Effector memory CD4-positive, alpha-beta T cell (primary cell): Measurements from ENCODE around the gene GALNT9.
"Not testable (repeated sequence)": the region's sequence is repeated elsewhere in the genome, so short reads cannot be mapped to it uniquely, and the experiment has no call there.

Experiments
- DNase-seq, 3 donors: peaks; one replicate each; pipeline ENCODE4 v3.0.0-alpha.2; 2020
- H3K27ac ChIP-seq: 2 replicates; pipeline ENCODE4 v1.7.0; 2013; ENCODE audit warnings: mild to moderate bottlenecking, low read length, moderate library complexity; ENCODE audit not compliant: insufficient read depth, poor library complexity, severe bottlenecking
- H3K27me3 ChIP-seq: replicated peaks from 2 replicates; pipeline ENCODE4 v1.7.0; 2013; ENCODE audit warnings: mild to moderate bottlenecking, low read length; ENCODE audit not compliant: insufficient read depth, control insufficient read depth, poor library complexity, severe bottlenecking
- H3K36me3 ChIP-seq: 2 replicates; pipeline ENCODE4 v1.7.0; 2013; ENCODE audit warnings: mild to moderate bottlenecking, low read length, moderate library complexity; ENCODE audit not compliant: control insufficient read depth, insufficient read depth
- H3K4me1 ChIP-seq: 2 replicates; pipeline ENCODE4 v1.7.0; 2013; ENCODE audit warnings: low read length, mild to moderate bottlenecking; ENCODE audit not compliant: control insufficient read depth, insufficient read depth, poor library complexity, severe bottlenecking
- H3K4me3 ChIP-seq: 2 replicates; pipeline ENCODE4 v1.7.0; 2013; ENCODE audit warnings: low read length, low read depth, mild to moderate bottlenecking; ENCODE audit not compliant: insufficient read depth, poor library complexity, severe bottlenecking
- H3K9me3 ChIP-seq: 2 replicates; pipeline ENCODE4 v1.7.0; 2013; ENCODE audit warnings: mild to moderate bottlenecking, low read length, moderate library complexity; ENCODE audit not compliant: control insufficient read depth

GALNT9 gene

DNA sequence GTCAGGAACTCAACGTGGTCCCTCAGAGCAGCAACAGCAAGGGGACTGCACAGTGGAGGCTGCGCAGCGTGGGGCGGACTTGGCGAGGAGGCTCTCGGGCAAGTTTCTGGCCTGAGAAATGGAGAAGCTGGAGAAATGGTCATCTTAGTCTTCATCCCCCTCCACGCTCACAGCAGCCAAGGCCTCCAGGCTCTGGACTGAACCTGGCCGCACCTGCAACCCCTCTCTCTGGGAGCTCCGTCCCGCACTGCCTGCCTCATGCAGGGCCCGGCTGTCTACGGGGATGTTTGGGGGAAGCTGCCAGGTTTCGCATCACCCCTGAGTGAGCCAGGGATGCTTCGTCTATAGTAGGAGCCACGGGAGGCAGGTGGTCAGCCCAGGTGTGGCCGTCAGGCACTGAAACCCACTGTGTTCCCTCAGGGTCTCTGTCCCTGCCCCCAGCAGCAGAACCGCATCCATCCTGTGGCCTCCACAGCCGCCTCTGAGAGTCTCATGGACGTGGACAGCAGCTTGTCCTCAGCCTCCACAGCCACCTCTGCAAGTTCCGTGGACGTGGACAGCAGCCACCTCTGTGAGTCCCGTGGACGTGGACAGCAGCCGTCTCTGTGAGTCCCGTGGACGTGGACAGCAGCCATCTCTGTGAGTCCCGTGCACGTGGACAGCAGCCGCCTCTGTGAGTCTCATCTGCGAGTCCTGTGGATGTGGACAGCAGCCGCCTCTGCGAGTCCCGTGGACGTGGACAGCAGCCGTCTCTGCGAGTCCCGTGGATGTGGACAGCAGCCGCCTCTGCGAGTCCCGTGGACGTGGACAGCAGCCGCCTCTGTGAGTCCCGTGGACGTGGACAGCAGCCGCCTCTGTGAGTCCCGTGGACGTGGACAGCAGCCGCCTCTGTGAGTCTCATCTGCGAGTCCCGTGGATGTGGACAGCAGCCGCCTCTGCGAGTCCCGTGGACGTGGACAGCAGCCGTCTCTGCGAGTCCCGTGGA is 29.1 kb upstream of the GALNT9 start:
- not testable (repeated sequence) for H3K4me3 ChIP-seq, H3K9me3 ChIP-seq, H3K4me1 ChIP-seq, DNase-seq, H3K27ac ChIP-seq, H3K27me3 ChIP-seq, H3K36me3 ChIP-seq

DNA sequence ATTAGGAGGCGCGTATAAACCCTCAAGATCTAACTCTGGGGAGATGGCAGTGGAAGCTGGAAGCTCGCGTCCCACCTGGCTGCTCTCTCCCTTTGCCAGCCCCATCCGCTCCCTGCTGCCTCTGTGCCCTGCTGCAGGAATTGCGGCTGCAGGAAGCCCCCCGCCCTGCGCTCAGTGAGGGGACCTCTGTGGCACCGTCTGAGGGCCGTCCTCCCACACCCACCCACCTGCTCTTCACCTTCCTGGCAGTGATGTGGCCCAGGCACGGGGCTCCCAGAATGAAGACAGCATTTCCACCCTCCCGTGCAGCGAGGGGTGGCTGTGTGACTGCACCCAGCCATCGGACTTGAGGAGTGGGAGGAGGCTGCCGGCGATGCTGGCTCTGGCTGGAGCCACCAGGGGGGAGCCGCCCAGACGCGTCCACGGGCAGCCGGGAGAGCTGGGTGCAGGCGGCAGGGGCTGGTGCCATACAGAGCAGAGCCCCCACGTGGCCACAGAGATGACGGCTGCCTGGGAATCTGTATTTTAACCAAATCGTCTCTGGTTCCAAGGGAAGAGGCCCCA is 28.3 kb upstream of the GALNT9 start:
- Histone ChIP-seq H3K4me1 (no peaks in the 10 kb centered on the region), H3K27ac (no peak overlapping the region), H3K4me3 (no peak overlapping the region), H3K9me3 (no peaks in the 10 kb centered on the region), H3K27me3 (no peaks in the 10 kb centered on the region), H3K36me3 (no peaks in the 10 kb centered on the region)
- DNase-seq, result no peak

DNA sequence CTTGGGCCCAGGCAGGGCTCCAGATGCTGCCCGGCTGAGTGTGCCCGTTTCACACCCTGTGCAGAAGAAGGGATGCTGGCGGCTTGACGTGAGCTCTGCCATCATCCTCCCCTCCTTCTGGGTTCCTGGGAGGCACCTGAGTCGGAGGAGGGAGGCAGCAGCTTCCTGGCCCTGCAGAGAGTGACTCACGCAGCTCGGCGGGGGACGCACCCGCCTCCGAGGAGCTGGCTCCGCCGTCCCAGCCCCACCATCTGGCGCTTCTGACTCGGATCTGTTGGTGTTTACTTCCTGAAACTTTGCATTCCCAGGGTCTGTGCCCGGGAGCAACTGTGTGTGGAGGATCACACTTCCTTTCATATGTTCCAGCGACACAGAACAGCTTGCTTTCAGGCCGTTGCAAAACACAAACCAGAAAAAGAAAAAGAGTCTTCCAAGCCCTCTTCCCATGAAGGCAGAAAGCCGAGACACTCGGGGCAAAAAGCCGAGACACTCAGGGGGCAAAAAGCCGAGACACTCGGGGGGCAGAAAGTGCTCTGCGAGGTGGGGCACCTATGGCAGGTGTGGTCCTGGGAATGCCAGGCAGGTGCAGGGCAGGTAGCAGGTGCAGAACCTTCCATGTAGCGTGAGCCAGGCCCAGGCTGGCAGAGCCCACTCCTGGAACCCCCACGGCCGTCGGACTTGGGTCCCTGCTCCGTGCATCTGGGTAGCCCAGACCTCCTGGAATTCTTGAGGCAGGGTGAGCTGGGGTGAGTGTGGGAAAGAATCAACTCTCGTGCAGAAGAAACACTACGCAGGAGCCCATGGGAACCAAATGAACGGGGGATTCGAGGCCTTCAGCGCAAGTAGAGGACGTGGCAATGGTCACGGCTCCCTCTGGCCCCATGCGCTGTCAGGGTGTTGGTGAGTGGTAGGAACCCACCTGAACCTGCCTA is 27.6 kb upstream of the GALNT9 start:
- H3K4me3 ChIP-seq, result no peak overlapping the region
- H3K27me3 ChIP-seq, result no peaks in the 10 kb centered on the region
- DNase-seq, result no peak
- H3K9me3 ChIP-seq, result no peaks in the 10 kb centered on the region
- no peaks in the 10 kb centered on the region for H3K4me1 ChIP-seq
- no peak overlapping the region for H3K27ac ChIP-seq
- no peaks in the 10 kb centered on the region for H3K36me3 ChIP-seq

DNA sequence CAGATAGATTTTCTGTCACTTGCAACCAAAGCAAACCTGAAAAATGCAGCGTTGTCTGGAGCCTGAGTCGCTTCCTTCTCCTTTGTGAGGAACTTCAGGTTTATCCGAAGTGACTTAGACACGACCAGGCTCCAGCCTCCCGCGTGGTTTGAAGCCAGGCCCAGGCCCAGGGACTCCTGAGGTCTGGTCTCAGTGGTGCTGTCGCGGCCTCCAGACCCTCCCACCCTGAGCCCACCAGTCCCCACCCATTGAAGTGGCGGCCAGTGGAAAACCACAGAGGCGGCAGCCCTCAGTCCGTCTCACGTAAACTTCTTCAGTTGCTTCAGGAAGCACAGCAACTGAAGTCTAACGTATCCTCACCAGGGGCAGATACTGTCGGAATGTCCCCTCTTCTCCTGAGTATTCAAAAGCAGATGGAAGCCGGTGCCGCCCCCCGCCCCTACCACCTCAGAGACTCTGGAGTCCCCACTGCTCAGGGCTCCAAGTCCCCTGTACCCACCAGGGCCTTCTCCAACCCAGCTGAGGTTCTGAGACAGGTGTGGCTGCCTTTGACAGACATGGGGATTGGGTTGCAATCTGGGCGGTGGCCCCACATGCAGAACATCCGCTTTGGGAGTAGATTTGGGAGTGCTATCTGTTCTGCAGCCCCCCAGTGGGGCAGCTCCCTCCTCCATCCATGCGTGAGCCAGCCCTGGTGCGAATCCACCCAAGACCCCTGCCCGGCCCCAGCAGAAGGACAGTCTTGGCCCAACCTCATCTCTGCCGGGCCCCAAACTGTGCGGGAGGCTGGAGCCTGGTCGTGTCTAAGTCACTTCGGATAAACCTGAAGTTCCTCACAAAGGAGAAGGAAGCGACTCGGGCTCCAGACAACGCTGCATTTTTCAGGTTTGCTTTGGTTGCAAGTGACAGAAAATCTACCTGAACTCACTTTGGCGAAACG is 26.6 kb upstream of the GALNT9 start:
- Histone ChIP-seq H3K36me3 (no peaks in the 10 kb centered on the region), H3K27ac (no peak overlapping the region), H3K4me1 (no peaks in the 10 kb centered on the region), H3K4me3 (no peak overlapping the region), H3K27me3 (no peaks in the 10 kb centered on the region), H3K9me3 (no peaks in the 10 kb centered on the region)
- no peak for DNase-seq

DNA sequence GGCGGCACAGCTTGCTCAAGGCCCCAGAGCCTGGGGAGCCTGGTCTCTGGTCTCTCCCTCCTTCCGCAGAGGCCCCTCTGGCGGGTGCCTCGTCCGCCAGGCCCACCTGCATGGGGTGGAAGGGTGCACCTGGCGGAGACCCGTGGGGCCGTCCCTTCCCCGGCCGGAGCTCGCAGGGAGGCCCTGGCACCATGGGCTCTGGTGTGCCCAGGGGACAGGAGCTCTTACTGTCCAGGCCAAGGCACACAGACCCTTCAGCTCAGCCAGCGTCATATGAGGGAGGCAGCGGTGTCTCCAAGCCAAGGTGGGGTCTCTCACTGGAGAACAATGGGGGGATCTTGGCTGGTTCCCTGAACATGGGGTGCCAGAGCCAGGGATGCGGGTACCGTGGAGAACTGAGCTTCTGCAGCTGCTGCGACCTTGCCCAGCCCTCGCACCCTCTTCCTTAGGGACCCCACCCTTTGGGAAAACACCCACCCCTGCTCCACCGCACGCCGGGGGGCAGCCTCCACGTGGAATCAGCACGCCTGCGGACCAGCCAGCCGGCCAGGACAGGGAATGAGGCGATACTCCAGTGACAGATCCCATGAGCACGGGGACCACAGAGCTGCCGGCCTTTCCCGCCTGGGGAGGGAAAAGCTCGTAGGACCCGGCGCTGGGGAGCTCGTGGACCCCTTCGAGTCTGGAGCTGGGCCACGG is 25.7 kb upstream of the GALNT9 start:
- no peaks in the 10 kb centered on the region for H3K36me3 ChIP-seq
- no peak overlapping the region for H3K27ac ChIP-seq
- no peaks in the 10 kb centered on the region for H3K4me1 ChIP-seq
- H3K9me3 ChIP-seq, result no peaks in the 10 kb centered on the region
- H3K4me3 ChIP-seq, result no peak overlapping the region
- no peaks in the 10 kb centered on the region for H3K27me3 ChIP-seq
- DNase-seq, result no peak

DNA sequence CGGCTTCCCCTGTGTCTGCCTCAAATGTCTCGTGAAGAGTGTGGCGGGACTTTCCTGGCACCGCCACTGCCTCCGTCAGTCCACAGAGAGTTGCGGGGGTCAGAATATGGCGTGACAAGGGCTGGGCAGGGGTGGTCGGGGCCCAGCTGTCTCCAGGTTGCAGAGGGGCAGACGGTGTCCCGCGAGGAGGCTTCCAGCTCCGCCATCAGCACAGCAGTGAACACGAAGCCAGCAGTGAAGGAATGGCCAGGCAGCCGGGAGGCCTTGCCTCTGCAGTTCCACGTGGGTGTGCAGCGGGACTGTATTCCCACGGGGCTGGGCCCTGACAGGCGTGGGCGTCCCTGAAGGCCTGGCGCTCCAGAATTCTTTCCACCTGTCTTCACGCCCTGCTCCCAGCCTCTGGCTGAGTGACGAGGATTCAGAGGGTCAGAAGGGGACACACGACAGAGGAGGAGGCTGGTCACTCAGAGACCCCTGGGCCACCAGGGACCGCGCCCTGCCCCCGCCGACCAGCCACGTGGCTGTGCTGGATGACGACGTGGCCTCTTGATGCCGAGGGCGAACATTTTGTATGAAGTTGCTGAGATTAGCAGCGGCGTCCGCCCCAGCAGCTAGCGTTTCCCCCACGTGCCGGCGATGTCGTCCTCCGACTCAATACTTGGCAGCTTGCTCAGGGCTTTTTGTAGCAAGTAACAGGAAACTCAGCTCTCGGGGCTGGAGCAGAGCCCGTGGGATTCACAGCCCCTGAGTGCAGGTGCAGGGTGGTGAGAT is 25.0 kb upstream of the GALNT9 start:
- no peak overlapping the region for H3K4me3 ChIP-seq
- no peaks in the 10 kb centered on the region for H3K4me1 ChIP-seq
- H3K27ac ChIP-seq, result no peak overlapping the region
- H3K36me3 ChIP-seq, result no peaks in the 10 kb centered on the region
- H3K27me3 ChIP-seq, result no peaks in the 10 kb centered on the region
- H3K9me3 ChIP-seq, result no peaks in the 10 kb centered on the region
- DNase-seq, result no peak

DNA sequence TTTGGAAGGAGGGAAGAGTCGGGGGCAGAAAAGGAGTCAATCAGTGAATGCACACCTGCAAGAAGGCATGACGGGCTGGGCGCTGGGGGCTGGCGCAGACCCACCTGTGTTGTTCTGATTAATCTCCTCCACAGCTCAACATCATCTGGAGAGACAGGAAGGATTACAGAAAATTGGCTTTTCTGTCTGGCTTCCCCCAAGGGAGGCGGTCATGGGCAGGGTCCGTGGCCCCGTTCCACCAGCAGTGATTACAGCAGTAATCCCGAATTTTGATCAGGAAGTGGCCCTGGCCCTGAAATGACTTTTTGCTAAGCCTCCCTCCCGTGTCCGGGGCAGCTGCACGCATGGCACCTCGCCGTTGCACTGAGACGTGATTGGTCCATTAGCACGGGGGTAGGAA is 24.4 kb upstream of the GALNT9 start:
- H3K36me3 ChIP-seq, result no peaks in the 10 kb centered on the region
- no peaks in the 10 kb centered on the region for H3K9me3 ChIP-seq
- H3K27ac ChIP-seq, result no peak overlapping the region
- no peak for DNase-seq
- H3K27me3 ChIP-seq, result no peaks in the 10 kb centered on the region
- no peak overlapping the region for H3K4me3 ChIP-seq
- H3K4me1 ChIP-seq, result no peaks in the 10 kb centered on the region

DNA sequence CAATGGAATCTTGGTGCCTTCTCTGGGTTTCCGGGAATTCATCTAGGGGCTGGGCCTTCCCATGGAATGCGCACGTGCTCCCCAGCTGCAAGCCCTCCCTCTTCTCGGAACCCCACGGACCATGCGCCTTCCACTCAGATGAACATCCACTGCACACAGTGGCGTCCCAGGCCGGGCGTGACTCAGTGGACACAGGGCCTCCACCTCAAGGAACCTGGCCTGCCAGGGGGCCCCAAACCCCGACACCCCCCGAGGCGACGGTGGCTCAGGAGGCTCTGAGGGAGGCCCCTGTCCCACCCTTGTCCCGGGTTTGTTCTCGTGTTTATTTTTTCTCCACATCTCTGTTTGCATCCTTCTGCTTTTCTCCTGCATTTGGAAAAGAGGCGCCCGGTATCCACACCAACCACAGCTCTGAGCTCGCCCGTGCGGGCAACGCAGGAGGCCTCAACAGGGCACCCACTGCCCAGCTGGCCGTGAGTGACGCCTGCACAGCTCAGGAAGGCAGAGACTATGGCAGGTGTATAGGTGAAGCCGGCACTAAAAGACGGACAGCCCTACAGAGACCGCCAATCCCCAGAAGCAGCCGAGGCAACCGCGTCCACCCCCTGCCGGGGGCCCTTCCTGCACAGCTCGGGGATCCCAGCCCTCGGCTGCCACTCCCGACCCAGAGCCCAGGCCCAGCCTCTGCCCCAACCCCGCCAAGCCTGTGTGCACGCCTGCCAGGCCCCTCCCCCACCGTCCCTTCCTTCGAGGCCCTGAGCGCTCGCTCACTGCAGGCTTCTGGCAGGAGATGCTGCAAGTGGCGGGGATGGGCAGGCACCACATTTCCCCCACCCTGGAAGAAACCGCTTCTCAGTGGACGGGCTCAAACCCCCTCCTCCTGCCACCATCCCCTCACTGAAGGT is 23.8 kb upstream of the GALNT9 start:
- no peak overlapping the region for H3K4me3 ChIP-seq
- H3K4me1 ChIP-seq, result no peaks in the 10 kb centered on the region
- H3K27ac ChIP-seq, result no peak overlapping the region
- H3K36me3 ChIP-seq, result no peaks in the 10 kb centered on the region
- no peaks in the 10 kb centered on the region for H3K27me3 ChIP-seq
- no peak for DNase-seq
- H3K9me3 ChIP-seq, result no peaks in the 10 kb centered on the region
